Measurements from ENCODE around the gene NAPG.

The NAPG gene

DNA sequence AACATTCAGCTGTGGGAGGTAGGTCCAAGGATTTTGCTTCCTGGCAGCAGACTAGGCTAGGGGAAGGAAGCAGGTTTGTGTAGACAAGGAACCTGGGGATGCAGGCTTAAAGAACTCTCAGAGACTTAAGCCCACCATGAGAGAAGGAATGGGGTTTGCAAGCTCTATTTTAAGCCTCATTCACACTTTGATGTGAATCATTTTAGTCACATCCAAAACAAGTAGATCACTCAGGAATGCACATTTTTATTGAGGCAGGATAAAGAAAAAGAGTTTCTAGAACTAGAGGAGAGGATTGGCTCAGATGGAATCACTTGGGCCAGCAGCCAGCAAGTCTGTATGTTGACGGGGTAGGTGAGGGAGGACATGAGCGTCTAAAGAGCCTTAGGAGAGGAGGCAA, 3.3 kb upstream of the NAPG start:
- DNase-seq (ENCODE audit: insufficient read length, low spot score), result no peak
- TF ChIP-seq POU2F2 (IDR thresholded peaks at IDR 0.05; ENCODE audit: low read depth, low read length), result no peak
- no peak for TF ChIP-seq PAX5 (IDR thresholded peaks at IDR 0.05; ENCODE audit: insufficient read depth, low read length, severe bottlenecking)
- TF ChIP-seq POLR2AphosphoS5 (IDR thresholded peaks at IDR 0.05; ENCODE audit: low read depth, low read length), result no peak
- TF ChIP-seq SPI1 (IDR thresholded peaks at IDR 0.05; ENCODE audit: low read depth, low read length), result no peak
- TF ChIP-seq POLR2A (IDR thresholded peaks at IDR 0.05; ENCODE audit: low read depth, low read length), result no peak
- TF ChIP-seq TAF1 (IDR thresholded peaks at IDR 0.05; ENCODE audit: low read depth, low read length), result no peak
- FAIRE-seq, result no peak

DNA sequence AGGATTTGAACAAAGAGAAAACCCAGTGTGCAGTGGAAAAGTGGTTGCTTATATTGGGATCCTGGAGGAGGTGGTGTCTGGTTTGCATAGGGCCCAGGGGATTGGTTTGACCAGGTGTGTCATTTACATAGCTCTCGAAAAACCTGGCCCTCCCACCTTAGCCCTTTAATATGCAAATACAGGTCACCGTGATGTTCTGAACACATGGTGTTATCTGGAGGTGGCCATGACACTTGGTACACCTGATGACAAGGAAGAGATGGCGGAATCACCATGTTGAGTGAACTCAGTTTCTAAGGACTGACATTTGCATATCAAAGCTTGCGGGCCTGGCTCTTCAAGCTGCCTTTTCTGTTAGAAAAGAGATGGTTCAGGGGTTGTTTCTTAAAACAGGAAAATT, 2.3 kb upstream of the NAPG start:
- DNase-seq (ENCODE audit: insufficient read length, low spot score) (no peak), FAIRE-seq (no peak)
- TF ChIP-seq POU2F2 (IDR thresholded peaks at IDR 0.05; ENCODE audit: low read depth, low read length), result no peak
- no peak for TF ChIP-seq TAF1 (IDR thresholded peaks at IDR 0.05; ENCODE audit: low read depth, low read length)
- TF ChIP-seq PAX5 (IDR thresholded peaks at IDR 0.05; ENCODE audit: insufficient read depth, low read length, severe bottlenecking), result no peak
- no peak for TF ChIP-seq SPI1 (IDR thresholded peaks at IDR 0.05; ENCODE audit: low read depth, low read length)
- no peak for TF ChIP-seq POLR2A (IDR thresholded peaks at IDR 0.05; ENCODE audit: low read depth, low read length)
- no peak for TF ChIP-seq POLR2AphosphoS5 (IDR thresholded peaks at IDR 0.05; ENCODE audit: low read depth, low read length)

DNA sequence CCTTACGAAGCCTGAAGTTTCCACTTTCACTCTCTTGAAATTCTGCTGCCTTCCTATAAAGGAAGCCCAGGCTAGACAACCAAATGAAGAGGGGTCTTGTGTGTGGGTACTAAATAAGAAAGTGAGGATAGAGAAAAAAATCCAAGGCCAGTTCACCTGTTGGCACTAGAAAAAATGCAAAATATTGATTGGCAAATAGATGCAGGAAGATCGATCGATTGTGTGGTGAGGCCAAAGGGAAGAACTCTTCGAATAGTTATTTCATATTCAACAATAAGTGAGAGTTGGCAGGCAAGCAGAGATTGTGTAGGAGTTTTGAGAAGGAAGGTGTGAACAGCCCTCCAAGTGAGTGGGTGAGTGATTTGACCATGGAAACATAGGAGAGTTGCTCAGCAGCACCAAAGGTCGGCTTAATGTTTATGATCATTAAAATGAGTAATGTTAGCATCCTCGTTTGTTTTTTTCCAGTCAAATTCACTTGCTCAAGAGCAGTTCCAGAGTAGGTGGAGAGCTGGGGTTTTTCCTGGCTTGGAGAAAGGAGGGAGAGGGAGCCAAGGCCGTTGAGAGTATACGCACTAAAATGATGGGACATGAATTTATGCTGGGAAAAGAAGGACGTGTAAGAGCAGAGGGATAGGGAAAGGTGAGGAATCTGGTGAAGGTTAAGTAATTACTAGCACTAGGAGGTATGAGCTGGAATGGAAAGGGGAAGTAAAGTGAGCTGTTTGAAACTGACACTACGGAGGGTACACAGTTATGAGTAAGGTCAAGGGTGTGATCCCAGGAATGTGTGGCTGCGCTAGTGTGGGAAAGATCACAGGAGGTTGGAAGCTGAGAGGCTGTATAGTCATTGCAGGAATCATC, 1.1 kb upstream of the NAPG start:
- no peak for TF ChIP-seq PAX5 (IDR thresholded peaks at IDR 0.05; ENCODE audit: insufficient read depth, low read length, severe bottlenecking)
- no peak for TF ChIP-seq POLR2AphosphoS5 (IDR thresholded peaks at IDR 0.05; ENCODE audit: low read depth, low read length)
- TF ChIP-seq TAF1 (IDR thresholded peaks at IDR 0.05; ENCODE audit: low read depth, low read length), result no peak
- no peak for TF ChIP-seq POU2F2 (IDR thresholded peaks at IDR 0.05; ENCODE audit: low read depth, low read length)
- no peak for TF ChIP-seq POLR2A (IDR thresholded peaks at IDR 0.05; ENCODE audit: low read depth, low read length)
- no peak for TF ChIP-seq SPI1 (IDR thresholded peaks at IDR 0.05; ENCODE audit: low read depth, low read length)
- FAIRE-seq, result peak; percentile 83
- no peak for DNase-seq (ENCODE audit: insufficient read length, low spot score)

DNA sequence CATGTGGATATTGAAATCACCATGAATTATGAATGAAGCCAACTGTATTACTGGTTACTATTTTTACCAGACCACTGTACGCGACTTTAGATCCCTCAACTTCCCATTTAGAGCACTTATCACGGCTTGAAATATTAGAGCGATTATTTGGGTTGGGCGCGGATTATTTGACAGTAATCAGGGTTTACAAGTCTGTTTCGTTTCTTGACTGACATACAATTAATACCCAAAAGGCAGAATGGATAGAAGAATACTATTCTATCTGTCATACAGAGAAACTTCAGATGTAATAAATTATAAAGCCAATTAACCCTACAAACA, 496 bp upstream of the NAPG start:
- TF ChIP-seq POLR2AphosphoS5 (IDR thresholded peaks at IDR 0.05; ENCODE audit: low read depth, low read length) (no peak), PAX5 (IDR thresholded peaks at IDR 0.05; ENCODE audit: insufficient read depth, low read length, severe bottlenecking) (no peak), TAF1 (IDR thresholded peaks at IDR 0.05; ENCODE audit: low read depth, low read length) (no peak), SPI1 (IDR thresholded peaks at IDR 0.05; ENCODE audit: low read depth, low read length) (no peak), POU2F2 (IDR thresholded peaks at IDR 0.05; ENCODE audit: low read depth, low read length) (no peak), POLR2A (IDR thresholded peaks at IDR 0.05; ENCODE audit: low read depth, low read length) (no peak)
- no peak for FAIRE-seq
- DNase-seq (ENCODE audit: insufficient read length, low spot score), result no peak

DNA sequence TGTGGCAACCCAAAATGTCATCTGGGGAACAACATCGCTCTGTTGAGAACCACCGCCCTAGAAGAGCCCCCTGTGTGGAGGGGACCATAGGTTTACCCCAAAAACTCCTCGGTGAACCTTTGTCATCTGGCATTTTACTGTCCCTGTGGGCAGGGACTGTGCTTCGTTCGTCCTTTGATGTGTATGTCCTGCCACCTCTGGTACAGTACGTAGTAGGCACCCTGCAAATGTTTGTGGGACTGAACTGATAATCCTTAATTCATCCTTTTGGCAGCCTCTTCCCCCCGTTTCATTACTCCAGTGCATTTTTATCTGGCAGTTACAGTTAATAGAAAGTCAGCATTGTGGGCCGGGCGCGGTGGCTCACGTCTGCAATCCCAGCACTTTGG, 728 bp downstream of the NAPG start:
- no peak; the same call in 1 of the 2 replicates for TF ChIP-seq POLR2A (IDR thresholded peaks at IDR 0.05; ENCODE audit: low read depth, low read length)
- no peak for TF ChIP-seq TAF1 (IDR thresholded peaks at IDR 0.05; ENCODE audit: low read depth, low read length)
- TF ChIP-seq POLR2AphosphoS5 (IDR thresholded peaks at IDR 0.05; ENCODE audit: low read depth, low read length), result no peak
- no peak for TF ChIP-seq SPI1 (IDR thresholded peaks at IDR 0.05; ENCODE audit: low read depth, low read length)
- no peak for TF ChIP-seq PAX5 (IDR thresholded peaks at IDR 0.05; ENCODE audit: insufficient read depth, low read length, severe bottlenecking)
- no peak for TF ChIP-seq POU2F2 (IDR thresholded peaks at IDR 0.05; ENCODE audit: low read depth, low read length)
- DNase-seq (ENCODE audit: insufficient read length, low spot score), result no peak
- FAIRE-seq, result peak; percentile 54

DNA sequence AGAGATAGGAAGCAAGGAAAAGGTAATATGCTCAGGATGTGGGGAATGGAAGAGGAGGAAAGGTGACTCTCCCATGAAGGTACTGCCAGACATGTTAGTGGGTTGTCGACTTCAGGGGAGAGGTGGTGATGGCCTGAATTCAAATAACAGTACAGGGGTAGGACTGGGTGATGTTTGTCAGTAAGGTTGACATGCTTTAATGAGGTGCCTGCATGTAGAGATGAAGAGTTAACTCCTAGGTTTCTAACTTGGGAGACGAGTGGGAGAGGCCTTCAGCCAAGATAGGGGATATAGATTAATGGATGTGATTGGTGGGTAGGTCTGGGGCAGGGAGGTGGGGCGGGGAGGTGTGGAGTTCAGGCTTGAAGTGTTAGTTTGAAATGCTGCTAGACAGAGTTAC, 2.6 kb downstream of the NAPG start:
- peak; percentile 13 for FAIRE-seq
- DNase-seq (ENCODE audit: insufficient read length, low spot score), result no peak
- TF ChIP-seq SPI1 (IDR thresholded peaks at IDR 0.05; ENCODE audit: low read depth, low read length), result no peak
- TF ChIP-seq POLR2AphosphoS5 (IDR thresholded peaks at IDR 0.05; ENCODE audit: low read depth, low read length), result no peak
- no peak for TF ChIP-seq PAX5 (IDR thresholded peaks at IDR 0.05; ENCODE audit: insufficient read depth, low read length, severe bottlenecking)
- TF ChIP-seq POU2F2 (IDR thresholded peaks at IDR 0.05; ENCODE audit: low read depth, low read length), result no peak
- no peak for TF ChIP-seq POLR2A (IDR thresholded peaks at IDR 0.05; ENCODE audit: low read depth, low read length)
- TF ChIP-seq TAF1 (IDR thresholded peaks at IDR 0.05; ENCODE audit: low read depth, low read length), result no peak

DNA sequence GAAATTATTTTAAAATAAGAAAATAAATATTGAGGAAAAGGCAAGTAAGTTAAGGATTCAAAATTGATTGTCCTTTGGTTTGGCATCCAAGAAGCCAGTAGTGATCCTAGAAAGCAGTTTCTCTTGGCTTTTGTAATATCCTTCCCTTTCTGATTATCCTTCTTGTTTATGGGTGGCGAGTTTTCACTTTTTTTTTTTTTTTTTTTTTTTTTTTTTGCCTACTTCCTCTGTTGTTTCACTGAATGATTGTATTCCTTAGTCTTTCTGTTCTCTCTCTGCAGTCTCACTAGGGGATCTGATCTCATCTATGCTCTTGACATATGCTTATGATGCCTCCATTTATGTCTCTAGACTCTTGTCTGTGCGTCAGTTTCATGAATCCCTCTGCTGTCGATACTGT, 4.2 kb downstream of the NAPG start:
- DNase-seq (ENCODE audit: insufficient read length, low spot score) (no peak), FAIRE-seq (no peak)
- TF ChIP-seq SPI1 (IDR thresholded peaks at IDR 0.05; ENCODE audit: low read depth, low read length) (peak; percentile 43; the same call in 1 of the 2 replicates), PAX5 (IDR thresholded peaks at IDR 0.05; ENCODE audit: insufficient read depth, low read length, severe bottlenecking) (no peak)

DNA sequence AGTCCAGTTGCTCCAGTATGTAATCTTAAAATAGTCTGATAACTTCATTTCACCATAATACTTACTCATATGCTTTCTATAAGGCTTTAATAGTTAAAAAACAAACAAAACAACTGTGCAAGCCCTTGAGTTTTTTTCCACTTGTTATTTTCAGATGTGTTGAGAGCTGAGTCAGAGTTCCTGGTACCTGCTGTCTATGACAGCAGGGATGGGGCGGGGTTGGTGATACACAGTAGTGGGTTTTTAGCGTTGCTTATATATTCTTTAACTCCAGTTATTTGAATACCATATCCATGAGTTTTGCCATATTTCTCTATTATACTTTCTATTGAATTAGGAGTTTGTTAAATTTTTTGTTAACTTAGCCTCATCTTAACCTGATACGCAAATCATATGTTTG, 5.0 kb downstream of the NAPG start:
- no peak for TF ChIP-seq SPI1 (IDR thresholded peaks at IDR 0.05; ENCODE audit: low read depth, low read length)
- TF ChIP-seq POU2F2 (IDR thresholded peaks at IDR 0.05; ENCODE audit: low read depth, low read length), result no peak
- TF ChIP-seq TAF1 (IDR thresholded peaks at IDR 0.05; ENCODE audit: low read depth, low read length), result no peak
- no peak for TF ChIP-seq PAX5 (IDR thresholded peaks at IDR 0.05; ENCODE audit: insufficient read depth, low read length, severe bottlenecking)
- TF ChIP-seq POLR2AphosphoS5 (IDR thresholded peaks at IDR 0.05; ENCODE audit: low read depth, low read length), result no peak
- no peak for TF ChIP-seq POLR2A (IDR thresholded peaks at IDR 0.05; ENCODE audit: low read depth, low read length)
- no peak for DNase-seq (ENCODE audit: insufficient read length, low spot score)

DNA sequence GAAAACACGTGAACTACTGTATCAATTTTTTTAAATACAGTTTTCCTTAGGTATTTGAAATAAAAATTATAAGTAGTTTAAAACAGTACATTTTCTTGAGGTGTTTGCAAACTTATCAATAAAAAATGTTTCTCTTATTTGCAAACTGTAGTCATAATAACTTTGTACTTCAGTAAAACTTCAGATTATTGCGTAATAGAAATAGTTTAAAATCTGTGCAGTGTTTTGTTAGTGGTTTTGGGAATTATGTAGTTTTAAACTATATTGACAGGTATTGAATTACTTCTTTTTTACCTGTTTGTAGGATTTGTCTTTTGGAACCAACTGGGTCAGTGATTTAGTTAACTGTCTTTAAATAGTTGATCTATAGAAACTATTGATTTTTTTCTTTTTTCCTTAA, 7.3 kb downstream of the NAPG start:
- TF ChIP-seq POLR2AphosphoS5 (IDR thresholded peaks at IDR 0.05; ENCODE audit: low read depth, low read length) (no peak), POU2F2 (IDR thresholded peaks at IDR 0.05; ENCODE audit: low read depth, low read length) (no peak), SPI1 (IDR thresholded peaks at IDR 0.05; ENCODE audit: low read depth, low read length) (no peak), TAF1 (IDR thresholded peaks at IDR 0.05; ENCODE audit: low read depth, low read length) (no peak), PAX5 (IDR thresholded peaks at IDR 0.05; ENCODE audit: insufficient read depth, low read length, severe bottlenecking) (no peak), POLR2A (IDR thresholded peaks at IDR 0.05; ENCODE audit: low read depth, low read length) (no peak)
- DNase-seq (ENCODE audit: insufficient read length, low spot score) (no peak), FAIRE-seq (no peak)

More for the DNA sequence above, 5.0 kb downstream of the NAPG start:
- no peak for FAIRE-seq

DNA sequence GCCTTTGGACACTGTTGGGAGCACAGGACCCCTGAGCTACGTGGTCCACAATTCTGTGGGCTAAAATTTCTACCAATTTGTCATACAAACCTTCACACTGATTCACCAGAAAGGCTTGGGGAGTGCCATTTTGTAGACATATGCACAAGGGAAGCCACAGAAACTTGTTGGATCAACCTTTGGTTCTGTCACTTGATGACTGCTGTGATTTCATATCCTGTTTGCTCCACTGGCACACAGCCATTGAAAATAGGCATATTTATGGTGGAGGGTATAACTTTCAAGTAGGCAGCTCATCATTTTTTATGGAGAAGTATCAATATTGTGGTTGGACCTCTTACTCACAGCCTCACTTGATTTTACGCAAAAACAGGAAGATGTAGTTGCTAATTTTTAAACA, 10.5 kb downstream of the NAPG start:
- TF ChIP-seq PAX5 (IDR thresholded peaks at IDR 0.05; ENCODE audit: insufficient read depth, low read length, severe bottlenecking) (no peak), TAF1 (IDR thresholded peaks at IDR 0.05; ENCODE audit: low read depth, low read length) (no peak), POU2F2 (IDR thresholded peaks at IDR 0.05; ENCODE audit: low read depth, low read length) (no peak), POLR2AphosphoS5 (IDR thresholded peaks at IDR 0.05; ENCODE audit: low read depth, low read length) (no peak), SPI1 (IDR thresholded peaks at IDR 0.05; ENCODE audit: low read depth, low read length) (no peak), POLR2A (IDR thresholded peaks at IDR 0.05; ENCODE audit: low read depth, low read length) (no peak)
- no peak for DNase-seq (ENCODE audit: insufficient read length, low spot score)

More for the DNA sequence above, 10.5 kb downstream of the NAPG start:
- no peak for FAIRE-seq
